ENCODE measurements around the gene SFMBT1. TPM values are rescaled to one million over a fixed set of nuclear protein-coding genes. Genes with fewer than 3 reads are reported as not detected.

SFMBT1 gene
- total and polyA plus RNA-seq, 9 of the 15 experiments (the other 6 are each of a cell fraction or from before 2014, with no cell fraction given) = 0.76 to 6.6 (median 3.6) TPM

DNA sequence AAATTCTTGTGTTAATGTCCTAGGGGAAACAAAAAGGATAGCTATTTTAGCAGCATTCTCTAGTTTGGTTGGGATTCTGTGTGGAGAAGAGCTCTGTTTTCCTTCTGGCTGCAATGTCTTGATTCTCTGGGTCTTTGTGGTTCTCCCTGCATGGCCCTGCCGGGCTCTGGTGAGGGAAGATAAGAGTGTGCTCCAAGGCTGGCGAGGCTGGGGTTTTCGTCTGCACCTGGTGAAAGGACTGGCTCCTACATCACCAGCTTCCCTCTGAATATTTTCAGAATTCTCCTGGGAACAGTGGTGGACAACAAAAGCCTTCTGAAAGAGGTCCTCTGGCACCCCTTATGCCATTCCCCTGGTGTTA is 38.1 kb upstream of the SFMBT1 start (continued):
- TF ChIP-seq TEAD4 (IDR thresholded peaks at IDR 0.05; ENCODE audit: low read length) (peak; percentile 64), TEAD4 (CRISPR knock-in tag; IDR thresholded peaks at IDR 0.05; ENCODE audit: borderline replicate concordance) (no peak), MTA2 (IDR thresholded peaks at IDR 0.05; ENCODE audit: low read depth) (peak; percentile 62), NFIC (IDR thresholded peaks at IDR 0.05) (0 out of 2 replicates have a peak, but pooled peaks have one; percentile 7), CBFA2T3 (IDR thresholded peaks at IDR 0.05) (peak; percentile 79), ARID1B (IDR thresholded peaks at IDR 0.05) (peak; percentile 70)
- TF ChIP-seq, protein P1, sequence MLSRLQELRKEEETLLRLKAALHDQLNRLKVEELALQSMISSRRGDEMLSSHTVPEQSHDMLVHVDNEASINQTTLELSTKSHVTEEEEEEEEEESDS (CRISPR knock-in tag; IDR thresholded peaks at IDR 0.05) = no peak

DNA sequence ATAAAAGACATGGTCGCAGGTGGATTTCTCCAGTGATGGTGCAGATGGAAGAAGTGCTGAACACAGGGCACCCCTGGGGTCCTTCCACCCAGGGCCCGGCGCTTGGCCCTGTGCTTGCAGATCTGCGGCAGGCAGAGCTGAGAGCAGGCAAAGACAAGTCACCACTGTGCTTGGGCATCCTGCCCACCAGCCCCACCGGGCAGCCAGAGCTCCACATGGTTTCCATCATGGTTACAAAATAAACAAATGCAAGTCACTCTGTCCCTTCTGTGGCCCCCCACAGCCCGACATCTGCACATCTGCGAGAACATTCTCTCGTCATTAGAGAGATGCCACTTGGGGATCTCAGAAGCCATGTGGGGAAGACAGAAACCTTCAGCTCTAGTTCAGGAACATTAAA is 37.6 kb upstream of the SFMBT1 start:
- ChIA-PET CTCF (ENCODE audit: low intra/inter-chr PET ratio) (no interaction called here), POLR2A (interaction anchor here (0.7 to 1.2 kb wide), 5 partner anchors 9 to 97 kb away, joined by 3 to 9 read pairs (median 4); no protein-coding TSS in a partner anchor)
- Histone ChIP-seq H3K9me1 (ENCODE audit: control insufficient read depth, insufficient read depth, low read length) (no peaks in the 10 kb centered on the region), H4K20me1 (replicated peaks; ENCODE audit: control insufficient read depth, insufficient read depth, low read length) (no peaks in the 10 kb centered on the region), H2AFZ (ENCODE audit: low read depth, low read length) (no peak overlapping the region), H3K27ac (ENCODE audit: extremely low read depth, low read depth, low read length) (no peak overlapping the region), H3K79me2 (ENCODE audit: control insufficient read depth, insufficient read depth, low read length) (no peaks in the 10 kb centered on the region), H3K9me3 (replicated peaks; ENCODE audit: control insufficient read depth, insufficient read depth, low read depth, low read length) (no peaks in the 10 kb centered on the region), H3K4me1 (replicated peaks in 1 of 2; ENCODE audit: control insufficient read depth in 2 of 2, insufficient read depth in 2 of 2, low read length in 2 of 2) (peaks cover 10 to 15% of the 10 kb centered on the region in 2 experiments; a peak in 4 of 5 replicates), H3K9ac (ENCODE audit: insufficient read depth in 1 of 2, low read depth in 2 of 2, low read length in 2 of 2) (no peak overlapping the region; a peak in 1 of 4 replicates), H3K4me3 (no peak overlapping the region), H3K27me3 (ENCODE audit: control insufficient read depth in 2 of 2, insufficient read depth in 2 of 2, low read length in 2 of 2) (no peaks in the 10 kb centered on the region), H3K36me3 (ENCODE audit: control insufficient read depth, insufficient read depth, low read length) (no peaks in the 10 kb centered on the region), H3K4me2 (ENCODE audit: insufficient read depth, low read length) (no peak overlapping the region; the same call in 1 of the 2 replicates)
- TF ChIP-seq, protein P2, sequence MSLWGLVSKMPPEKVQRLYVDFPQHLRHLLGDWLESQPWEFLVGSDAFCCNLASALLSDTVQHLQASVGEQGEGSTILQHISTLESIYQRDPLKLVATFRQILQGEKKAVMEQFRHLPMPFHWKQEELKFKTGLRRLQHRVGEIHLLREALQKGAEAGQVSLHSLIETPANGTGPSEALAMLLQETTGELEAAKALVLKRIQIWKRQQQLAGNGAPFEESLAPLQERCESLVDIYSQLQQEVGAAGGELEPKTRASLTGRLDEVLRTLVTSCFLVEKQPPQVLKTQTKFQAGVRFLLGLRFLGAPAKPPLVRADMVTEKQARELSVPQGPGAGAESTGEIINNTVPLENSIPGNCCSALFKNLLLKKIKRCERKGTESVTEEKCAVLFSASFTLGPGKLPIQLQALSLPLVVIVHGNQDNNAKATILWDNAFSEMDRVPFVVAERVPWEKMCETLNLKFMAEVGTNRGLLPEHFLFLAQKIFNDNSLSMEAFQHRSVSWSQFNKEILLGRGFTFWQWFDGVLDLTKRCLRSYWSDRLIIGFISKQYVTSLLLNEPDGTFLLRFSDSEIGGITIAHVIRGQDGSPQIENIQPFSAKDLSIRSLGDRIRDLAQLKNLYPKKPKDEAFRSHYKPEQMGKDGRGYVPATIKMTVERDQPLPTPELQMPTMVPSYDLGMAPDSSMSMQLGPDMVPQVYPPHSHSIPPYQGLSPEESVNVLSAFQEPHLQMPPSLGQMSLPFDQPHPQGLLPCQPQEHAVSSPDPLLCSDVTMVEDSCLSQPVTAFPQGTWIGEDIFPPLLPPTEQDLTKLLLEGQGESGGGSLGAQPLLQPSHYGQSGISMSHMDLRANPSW (CRISPR knock-in tag; IDR thresholded peaks at IDR 0.05) = no peak
- TF ChIP-seq NFE2 (IDR thresholded peaks at IDR 0.05; ENCODE audit: low read depth) = 0 out of 2 replicates have a peak, but pooled peaks have one; percentile 6
- in situ Hi-C loops (cut with MboI) (no loop called here), intact Hi-C loops (cut with micrococcal nuclease) (no loop called here)
- WGBS (ENCODE audit: insufficient coverage, low coverage, missing lambda C conversion rate) = 50% methylated on average over 7 of the region's 8 CpGs
- DNase-seq (ENCODE audit: extremely low read depth in 1 of 4, low spot score in 3 of 4) = peak in 1 of 4 experiments; percentile 16
- ATAC-seq = no peak; the same call in 2 of the 3 replicates
- no peak for FAIRE-seq
- no TSS peak for BruUV-seq (replicated peaks)

Measured in K562 (cell line).